GM23248 (cell line): ENCODE data around the gene COX19.

Source experiments
- EZH2 ChIP-seq: fragments of 200-600 bp; sonication (generic); IDR thresholded peaks from 2 replicates; pipeline ENCODE4 v1.6.1; 2018; ENCODE audit warnings: antibody characterized with exemption, mild to moderate bottlenecking; ENCODE audit not compliant: insufficient read depth, poor library complexity, severe bottlenecking
- EZH2phosphoT487 ChIP-seq: fragments of 200-600 bp; sonication (generic); IDR thresholded peaks from 2 replicates; pipeline ENCODE4 v1.6.1; 2018; ENCODE audit warnings: antibody characterized with exemption, moderate library complexity, mild to moderate bottlenecking, low read depth; ENCODE audit not compliant: insufficient read depth

GRCh38 chr7:973312-973711 is 2.0 kb downstream of the COX19 start:
- TF ChIP-seq EZH2: no peak
- no peak for TF ChIP-seq EZH2phosphoT487
